ENCODE results near the gene VRK1.

DNA sequence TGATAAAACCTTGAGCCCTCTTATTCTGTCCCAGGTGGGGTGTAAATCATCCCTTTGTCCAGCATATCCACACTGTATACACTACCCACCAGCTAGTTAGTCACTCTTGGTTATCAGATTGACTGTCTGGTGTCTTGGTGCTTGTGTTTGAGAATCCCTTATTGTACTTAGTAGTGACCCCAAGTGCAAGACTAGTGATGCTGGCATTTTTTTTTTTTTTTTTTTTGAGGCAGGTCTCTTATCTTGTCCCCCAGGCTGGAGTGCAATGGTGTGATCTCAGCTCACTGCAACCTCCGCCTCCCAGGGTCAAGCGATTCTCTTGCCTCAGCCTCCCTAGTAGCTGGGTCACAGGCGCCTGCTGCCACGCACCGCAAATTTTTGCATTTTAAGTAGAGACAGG is 5.8 kb downstream of the VRK1 start:
- TF ChIP-seq POLR2A (IDR thresholded peaks at IDR 0.05) (no peak), EP300 (IDR thresholded peaks at IDR 0.05) (no peak)
- TF ChIP-seq, protein P1, sequence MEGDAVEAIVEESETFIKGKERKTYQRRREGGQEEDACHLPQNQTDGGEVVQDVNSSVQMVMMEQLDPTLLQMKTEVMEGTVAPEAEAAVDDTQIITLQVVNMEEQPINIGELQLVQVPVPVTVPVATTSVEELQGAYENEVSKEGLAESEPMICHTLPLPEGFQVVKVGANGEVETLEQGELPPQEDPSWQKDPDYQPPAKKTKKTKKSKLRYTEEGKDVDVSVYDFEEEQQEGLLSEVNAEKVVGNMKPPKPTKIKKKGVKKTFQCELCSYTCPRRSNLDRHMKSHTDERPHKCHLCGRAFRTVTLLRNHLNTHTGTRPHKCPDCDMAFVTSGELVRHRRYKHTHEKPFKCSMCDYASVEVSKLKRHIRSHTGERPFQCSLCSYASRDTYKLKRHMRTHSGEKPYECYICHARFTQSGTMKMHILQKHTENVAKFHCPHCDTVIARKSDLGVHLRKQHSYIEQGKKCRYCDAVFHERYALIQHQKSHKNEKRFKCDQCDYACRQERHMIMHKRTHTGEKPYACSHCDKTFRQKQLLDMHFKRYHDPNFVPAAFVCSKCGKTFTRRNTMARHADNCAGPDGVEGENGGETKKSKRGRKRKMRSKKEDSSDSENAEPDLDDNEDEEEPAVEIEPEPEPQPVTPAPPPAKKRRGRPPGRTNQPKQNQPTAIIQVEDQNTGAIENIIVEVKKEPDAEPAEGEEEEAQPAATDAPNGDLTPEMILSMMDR (IDR thresholded peaks at IDR 0.05), result no peak

Data from upper lobe of left lung (tissue), 4 donors.